ENCODE measurements around the gene NGFR. TPM values are rescaled to one million over a fixed set of nuclear protein-coding genes. Genes with fewer than 3 reads are reported as not detected.

NGFR gene
- polyA plus RNA-seq, 1 donor: 20.4 TPM

- no peak overlapping the region for H3K4me3 ChIP-seq (ENCODE audit: low read length)
- peaks cover 3% of the 10 kb centered on the region for H3K4me1 ChIP-seq (ENCODE audit: control insufficient read depth, insufficient read depth, low read length)
- DNase-seq: no peak
- H3K27ac ChIP-seq (ENCODE audit: low read length): no peak overlapping the region
- WGBS (ENCODE audit: insufficient coverage, low lambda C conversion rate): no CpG with 5 or more reads among the region's 10 CpGs
- no peaks in the 10 kb centered on the region for H3K9me3 ChIP-seq (ENCODE audit: control insufficient read depth, low read depth, low read length)
- H3K36me3 ChIP-seq (ENCODE audit: control insufficient read depth, insufficient read depth, low read length): no peaks in the 10 kb centered on the region
- peaks cover 73% of the 10 kb centered on the region for H3K27me3 ChIP-seq (ENCODE audit: control insufficient read depth, insufficient read depth, low read length)
These were observed 10.5 kb upstream of the NGFR start for GRCh38 chr17:49484588-49484987.

- no peaks in the 10 kb centered on the region for H3K9me3 ChIP-seq (ENCODE audit: control insufficient read depth, low read depth, low read length)
- no peak overlapping the region for H3K4me3 ChIP-seq (ENCODE audit: low read length)
- no peak for DNase-seq
- H3K27me3 ChIP-seq (ENCODE audit: control insufficient read depth, insufficient read depth, low read length): peaks cover 73% of the 10 kb centered on the region
- H3K27ac ChIP-seq (ENCODE audit: low read length): no peak overlapping the region
- peaks cover 3% of the 10 kb centered on the region for H3K4me1 ChIP-seq (ENCODE audit: control insufficient read depth, insufficient read depth, low read length)
- no CpG with 5 or more reads among the region's 13 CpGs for WGBS (ENCODE audit: insufficient coverage, low lambda C conversion rate)
- H3K36me3 ChIP-seq (ENCODE audit: control insufficient read depth, insufficient read depth, low read length): no peaks in the 10 kb centered on the region
These were observed 9.0 kb upstream of the NGFR start for GRCh38 chr17:49486012-49486641.

- H3K36me3 ChIP-seq (ENCODE audit: control insufficient read depth, insufficient read depth, low read length): no peaks in the 10 kb centered on the region
- WGBS (ENCODE audit: insufficient coverage, low lambda C conversion rate): no CpG with 5 or more reads among the region's 8 CpGs
- H3K27me3 ChIP-seq (ENCODE audit: control insufficient read depth, insufficient read depth, low read length): peaks cover 71% of the 10 kb centered on the region
- H3K4me1 ChIP-seq (ENCODE audit: control insufficient read depth, insufficient read depth, low read length): peaks cover 3% of the 10 kb centered on the region
- DNase-seq: no peak
- no peak overlapping the region for H3K27ac ChIP-seq (ENCODE audit: low read length)
- H3K4me3 ChIP-seq (ENCODE audit: low read length): no peak overlapping the region
- H3K9me3 ChIP-seq (ENCODE audit: control insufficient read depth, low read depth, low read length): no peaks in the 10 kb centered on the region
These were observed 7.9 kb upstream of the NGFR start for GRCh38 chr17:49487183-49487582.

- H3K27me3 ChIP-seq (ENCODE audit: control insufficient read depth, insufficient read depth, low read length): peaks cover 67% of the 10 kb centered on the region
These were observed 6.5 kb upstream of the NGFR start for GRCh38 chr17:49488612-49489011.

GRCh38 chr17:49489348-49489747 lies 5.7 kb upstream of the NGFR start:
- DNase-seq: no peak
- Histone ChIP-seq H3K27ac (ENCODE audit: low read length) (no peak overlapping the region), H3K9me3 (ENCODE audit: control insufficient read depth, low read depth, low read length) (no peaks in the 10 kb centered on the region), H3K4me1 (ENCODE audit: control insufficient read depth, insufficient read depth, low read length) (peaks cover 3% of the 10 kb centered on the region), H3K4me3 (ENCODE audit: low read length) (no peak overlapping the region), H3K27me3 (ENCODE audit: control insufficient read depth, insufficient read depth, low read length) (peaks cover 68% of the 10 kb centered on the region), H3K36me3 (ENCODE audit: control insufficient read depth, insufficient read depth, low read length) (no peaks in the 10 kb centered on the region)
- WGBS (ENCODE audit: insufficient coverage, low lambda C conversion rate): 93% methylated on average over 2 of the region's 4 CpGs

More at GRCh38 chr17:49488612-49489011, 6.5 kb upstream of the NGFR start:
- Histone ChIP-seq H3K4me1 (ENCODE audit: control insufficient read depth, insufficient read depth, low read length) (peaks cover 3% of the 10 kb centered on the region), H3K27ac (ENCODE audit: low read length) (no peak overlapping the region), H3K36me3 (ENCODE audit: control insufficient read depth, insufficient read depth, low read length) (no peaks in the 10 kb centered on the region), H3K4me3 (ENCODE audit: low read length) (no peak overlapping the region), H3K9me3 (ENCODE audit: control insufficient read depth, low read depth, low read length) (no peaks in the 10 kb centered on the region)
- no peak for DNase-seq
- no CpG with 5 or more reads among the region's 8 CpGs for WGBS (ENCODE audit: insufficient coverage, low lambda C conversion rate)

GRCh38 chr17:49490276-49490675 lies 4.8 kb upstream of the NGFR start:
- H3K4me1 ChIP-seq (ENCODE audit: control insufficient read depth, insufficient read depth, low read length): peaks cover 3% of the 10 kb centered on the region
- no CpG with 5 or more reads among the region's 6 CpGs for WGBS (ENCODE audit: insufficient coverage, low lambda C conversion rate)
- H3K27me3 ChIP-seq (ENCODE audit: control insufficient read depth, insufficient read depth, low read length): peaks cover 65% of the 10 kb centered on the region

GRCh38 chr17:49491192-49491769 lies 3.8 kb upstream of the NGFR start:
- Histone ChIP-seq H3K36me3 (ENCODE audit: control insufficient read depth, insufficient read depth, low read length) (no peaks in the 10 kb centered on the region), H3K27me3 (ENCODE audit: control insufficient read depth, insufficient read depth, low read length) (peaks cover 65% of the 10 kb centered on the region), H3K27ac (ENCODE audit: low read length) (no peak overlapping the region), H3K9me3 (ENCODE audit: control insufficient read depth, low read depth, low read length) (no peaks in the 10 kb centered on the region), H3K4me1 (ENCODE audit: control insufficient read depth, insufficient read depth, low read length) (peaks cover 10% of the 10 kb centered on the region), H3K4me3 (ENCODE audit: low read length) (no peak overlapping the region)
- no peak for DNase-seq
- WGBS (ENCODE audit: insufficient coverage, low lambda C conversion rate): no CpG with 5 or more reads among the region's 5 CpGs

More at GRCh38 chr17:49490276-49490675, 4.8 kb upstream of the NGFR start:
- Histone ChIP-seq H3K9me3 (ENCODE audit: control insufficient read depth, low read depth, low read length) (no peaks in the 10 kb centered on the region), H3K27ac (ENCODE audit: low read length) (no peak overlapping the region), H3K36me3 (ENCODE audit: control insufficient read depth, insufficient read depth, low read length) (no peaks in the 10 kb centered on the region), H3K4me3 (ENCODE audit: low read length) (no peak overlapping the region)
- no peak for DNase-seq

GRCh38 chr17:49494399-49494985 lies 601 bp upstream of the NGFR start:
- 50% methylated on average over 2 of the region's 17 CpGs for WGBS (ENCODE audit: insufficient coverage, low lambda C conversion rate)
- Histone ChIP-seq H3K4me1 (ENCODE audit: control insufficient read depth, insufficient read depth, low read length) (peaks cover 26% of the 10 kb centered on the region), H3K27ac (ENCODE audit: low read length) (no peak overlapping the region), H3K9me3 (ENCODE audit: control insufficient read depth, low read depth, low read length) (peaks cover 6% of the 10 kb centered on the region), H3K27me3 (ENCODE audit: control insufficient read depth, insufficient read depth, low read length) (peaks cover 84% of the 10 kb centered on the region), H3K4me3 (ENCODE audit: low read length) (peak overlapping the region; percentile 23), H3K36me3 (ENCODE audit: control insufficient read depth, insufficient read depth, low read length) (no peaks in the 10 kb centered on the region)
- no peak for DNase-seq

- Histone ChIP-seq H3K36me3 (ENCODE audit: control insufficient read depth, insufficient read depth, low read length) (no peaks in the 10 kb centered on the region), H3K27me3 (ENCODE audit: control insufficient read depth, insufficient read depth, low read length) (peaks cover 84% of the 10 kb centered on the region), H3K4me3 (ENCODE audit: low read length) (peak overlapping the region; percentile 50), H3K27ac (ENCODE audit: low read length) (no peak overlapping the region), H3K9me3 (ENCODE audit: control insufficient read depth, low read depth, low read length) (peaks cover 6% of the 10 kb centered on the region), H3K4me1 (ENCODE audit: control insufficient read depth, insufficient read depth, low read length) (peaks cover 26% of the 10 kb centered on the region)
- no peak for DNase-seq
- WGBS (ENCODE audit: insufficient coverage, low lambda C conversion rate): 6% methylated on average over 6 of the region's 22 CpGs
These were observed 719 bp downstream of the NGFR start for GRCh38 chr17:49495842-49496182.

GRCh38 chr17:49496183-49496866 lies 1.2 kb downstream of the NGFR start:
- no CpG with 5 or more reads among the region's 85 CpGs for WGBS (ENCODE audit: insufficient coverage, low lambda C conversion rate)
- Histone ChIP-seq H3K36me3 (ENCODE audit: control insufficient read depth, insufficient read depth, low read length) (no peaks in the 10 kb centered on the region), H3K9me3 (ENCODE audit: control insufficient read depth, low read depth, low read length) (peaks cover 6% of the 10 kb centered on the region), H3K4me1 (ENCODE audit: control insufficient read depth, insufficient read depth, low read length) (peaks cover 26% of the 10 kb centered on the region), H3K4me3 (ENCODE audit: low read length) (peak overlapping the region; percentile 50), H3K27ac (ENCODE audit: low read length) (no peak overlapping the region), H3K27me3 (ENCODE audit: control insufficient read depth, insufficient read depth, low read length) (peaks cover 83% of the 10 kb centered on the region)
- peak; percentile 40 to 56 for DNase-seq

Measured in large intestine (tissue), 3 donors.